Stromal cell of bone marrow (primary cell): ENCODE results near the gene EGFR.

ENCODE experiments used
- DNase-seq: peaks from one replicate; pipeline ENCODE4 v3.0.0-alpha.2; 2012; ENCODE audit warnings: low read depth

Gene EGFR

DNA sequence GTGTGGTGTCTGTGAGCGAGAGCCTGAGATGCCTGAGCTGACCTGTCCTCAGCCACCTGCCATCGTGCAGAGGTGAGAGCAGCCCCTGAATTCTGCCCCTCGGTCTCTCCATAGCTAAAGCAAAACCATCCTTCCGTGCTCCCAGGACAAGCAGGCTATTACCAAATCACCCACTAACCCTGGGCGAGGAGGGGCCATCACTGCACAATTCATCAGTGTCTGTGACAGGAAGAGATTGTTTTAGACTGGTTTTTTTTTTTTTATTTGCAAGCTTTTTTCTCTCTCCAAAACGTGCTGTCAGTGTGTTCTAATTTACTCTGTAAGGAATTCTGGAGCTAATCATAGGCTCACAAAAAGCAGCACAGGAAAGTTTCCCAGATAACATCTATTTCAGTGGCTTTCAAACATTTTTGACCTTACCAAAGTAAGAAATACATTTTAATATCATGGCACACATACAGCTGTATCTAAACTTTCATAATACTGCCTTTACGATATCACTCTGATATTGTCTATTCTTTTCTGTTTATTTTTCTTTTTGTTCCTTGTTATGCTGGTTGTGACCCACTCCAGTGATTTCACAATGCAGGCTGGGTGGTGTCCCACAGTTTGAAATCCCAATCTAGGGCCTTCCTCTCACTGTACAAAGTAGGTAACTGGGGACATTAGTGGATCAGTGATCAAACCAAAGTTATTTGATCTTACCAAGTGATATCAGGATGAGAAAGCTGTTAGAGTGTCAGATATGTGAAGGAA, 62.8 kb downstream of the EGFR start:
- no peak for DNase-seq

DNA sequence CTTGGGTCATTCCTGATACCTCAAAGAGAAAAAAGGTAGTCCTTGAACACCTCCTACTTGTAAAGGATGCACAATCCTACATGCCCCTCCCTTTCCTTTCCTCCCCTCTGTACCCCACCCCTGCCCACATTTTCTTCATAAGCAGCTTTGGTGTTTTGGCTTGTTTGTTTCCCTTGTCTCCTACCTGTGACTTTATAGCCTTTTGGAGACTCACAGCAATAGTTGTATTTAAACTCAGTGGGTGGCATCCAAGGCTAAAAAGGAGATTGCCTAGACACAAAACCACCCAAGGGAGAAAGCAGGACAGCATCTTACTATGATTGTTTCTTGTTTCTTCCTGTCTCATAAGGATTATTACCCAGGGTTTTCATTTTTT, 63.4 kb downstream of the EGFR start:
- DNase-seq = no peak

DNA sequence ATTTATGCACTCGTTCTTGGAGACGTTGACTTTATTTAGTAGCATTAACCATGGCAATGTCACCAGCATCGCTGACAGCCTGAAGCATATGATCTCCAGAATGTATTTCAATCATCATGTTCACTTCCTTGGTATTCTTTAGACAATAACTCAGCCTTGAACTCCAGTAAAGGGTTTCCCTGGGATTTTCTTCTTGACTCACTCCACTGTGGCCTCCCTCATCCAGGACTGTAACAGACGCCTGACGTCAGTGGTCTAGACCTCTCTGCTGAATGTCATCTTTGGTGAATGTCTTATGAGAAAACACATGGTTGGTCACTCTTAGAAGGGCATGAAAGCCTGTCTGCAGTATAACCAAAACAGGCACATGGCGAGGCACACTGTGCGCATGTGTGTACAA, 64.4 kb downstream of the EGFR start:
- DNase-seq = no peak

DNA sequence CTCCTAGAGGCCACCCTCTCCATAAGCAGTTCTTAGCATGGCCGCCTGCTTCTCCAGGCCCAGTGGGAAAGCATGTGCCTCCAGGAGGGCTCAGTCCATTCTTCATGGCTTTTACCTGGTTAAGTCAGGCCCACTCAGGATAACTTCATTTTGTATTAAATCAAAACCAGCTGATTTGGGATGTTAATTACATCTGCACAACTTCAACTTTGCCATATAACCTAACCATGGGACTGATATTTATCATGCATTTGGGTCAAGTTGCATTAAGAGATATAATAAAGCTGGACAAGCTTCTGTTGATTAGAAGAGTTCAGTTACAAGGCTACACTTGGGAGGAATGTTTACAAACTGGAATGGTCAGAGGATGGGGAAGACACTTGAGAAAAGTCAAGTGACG, 65.5 kb downstream of the EGFR start:
- no peak for DNase-seq

DNA sequence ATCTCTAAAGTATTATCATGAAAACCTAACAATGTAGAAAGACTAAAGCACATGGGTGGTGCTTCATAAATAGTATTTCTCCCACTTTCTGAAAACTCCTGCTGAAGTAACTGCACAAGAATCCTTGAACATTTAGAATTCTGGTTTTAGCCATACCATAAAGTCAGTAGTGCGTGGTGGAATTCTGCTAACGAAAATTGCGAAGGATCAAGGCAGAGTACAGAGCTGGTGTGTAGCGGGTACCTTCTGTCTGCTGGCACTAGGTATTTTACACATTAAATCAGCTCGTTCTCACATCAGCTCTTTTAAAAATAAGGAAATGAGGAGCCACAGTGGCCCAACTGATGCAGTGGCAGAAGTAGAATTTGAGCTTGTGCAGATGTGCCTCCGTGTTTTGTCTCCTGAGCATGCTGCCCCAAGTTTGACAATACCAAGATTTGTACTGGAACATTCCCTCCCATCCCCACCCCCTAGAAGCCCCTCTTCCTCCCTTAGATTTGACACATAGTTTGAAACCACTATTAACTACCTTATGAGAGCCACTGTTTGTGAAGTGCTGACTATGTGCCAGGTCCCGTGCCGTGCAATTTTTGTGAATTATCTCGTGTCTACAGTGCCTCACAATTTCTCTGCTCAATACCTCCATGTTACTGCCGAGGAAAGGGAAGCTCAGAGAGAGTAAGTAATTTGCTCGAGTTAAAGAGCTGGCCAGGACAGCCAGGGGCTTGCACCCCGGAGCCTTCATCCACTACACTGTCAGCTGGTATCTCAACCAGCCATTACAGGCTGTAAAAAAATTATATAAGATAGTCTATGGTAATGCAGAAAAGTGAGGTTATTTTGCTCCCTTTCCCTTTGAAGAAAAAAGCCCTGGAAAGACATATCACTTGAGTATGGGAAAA, 66.9 kb downstream of the EGFR start:
- no peak for DNase-seq

DNA sequence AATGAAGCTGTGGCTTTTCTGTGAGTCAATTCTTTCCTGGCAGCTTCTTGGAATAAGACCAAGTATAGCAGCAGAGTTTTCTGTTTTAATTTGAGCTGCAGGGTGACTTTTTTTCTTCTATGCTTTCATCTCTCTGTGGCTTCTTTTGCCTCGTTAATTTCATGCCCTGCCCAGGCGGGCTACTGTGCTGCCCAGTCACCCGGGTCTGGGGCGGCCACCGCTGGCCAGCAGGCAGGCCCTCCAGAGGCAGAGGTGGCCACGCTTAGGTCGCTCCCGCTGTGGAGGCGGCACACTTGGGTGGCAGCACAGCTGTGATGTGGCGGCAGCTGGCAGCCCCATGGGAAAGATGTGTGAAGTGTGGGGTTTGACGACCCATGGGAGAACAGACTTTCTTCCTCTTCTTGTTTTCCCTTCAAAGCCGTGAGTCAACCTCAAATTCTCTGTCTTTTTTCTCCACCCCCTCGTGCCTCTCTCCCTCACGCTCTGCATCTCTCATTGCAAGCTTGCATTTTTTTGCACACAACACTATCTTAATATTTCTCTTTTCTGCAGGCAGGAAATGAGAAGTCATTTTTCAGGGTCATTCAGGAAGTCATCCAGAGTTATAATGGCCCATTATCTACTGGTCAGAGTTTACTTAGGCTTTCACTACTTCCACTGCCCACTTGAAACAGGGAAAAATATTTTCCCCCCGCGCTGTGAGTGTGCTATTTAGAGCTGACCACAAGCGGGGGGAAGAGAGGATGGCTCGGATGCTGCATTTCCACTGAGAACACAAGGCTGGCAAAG, 67.8 kb downstream of the EGFR start:
- DNase-seq = peak; percentile 90

DNA sequence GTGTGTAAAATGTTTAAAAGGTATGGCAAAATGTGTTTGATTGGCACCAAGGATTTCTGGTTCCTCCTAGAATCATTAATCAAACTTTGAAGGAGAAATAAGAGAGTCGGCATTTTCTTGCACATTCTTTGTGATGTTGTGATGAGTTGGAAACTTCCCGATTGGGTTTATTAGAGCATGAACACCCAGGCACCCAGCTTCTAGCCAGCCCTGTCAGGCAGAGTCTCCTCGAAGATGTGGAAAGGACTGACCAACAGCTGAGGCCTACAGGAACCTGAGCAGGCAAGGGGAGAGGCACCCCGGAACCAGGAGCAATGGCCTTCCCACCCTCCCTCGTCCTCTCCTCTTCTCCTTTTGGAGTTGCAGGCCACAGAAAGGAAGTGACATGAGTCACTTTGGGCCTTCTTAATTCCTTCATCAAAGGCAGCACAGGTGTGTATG, 68.7 kb downstream of the EGFR start:
- DNase-seq = no peak

DNA sequence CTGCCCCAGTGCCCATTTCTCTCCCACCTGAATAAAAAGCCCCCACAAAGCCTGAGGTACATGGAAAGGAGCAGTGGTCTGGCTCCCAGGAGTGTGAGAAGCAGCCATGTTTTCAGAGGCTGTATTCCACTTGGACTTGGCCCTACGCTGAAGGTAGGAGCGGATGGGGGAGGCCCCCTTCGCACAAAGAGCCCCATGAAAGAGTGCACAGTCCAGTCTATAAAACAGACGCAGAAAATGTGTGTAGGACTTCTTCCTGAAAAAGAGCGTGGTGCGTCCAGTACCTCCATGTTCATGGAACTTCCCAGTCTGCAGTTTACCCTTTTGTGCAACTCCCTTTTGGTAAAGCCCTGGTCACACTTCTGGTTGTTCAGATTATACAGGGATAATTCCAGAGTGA, 69.3 kb downstream of the EGFR start:
- no peak for DNase-seq

DNA sequence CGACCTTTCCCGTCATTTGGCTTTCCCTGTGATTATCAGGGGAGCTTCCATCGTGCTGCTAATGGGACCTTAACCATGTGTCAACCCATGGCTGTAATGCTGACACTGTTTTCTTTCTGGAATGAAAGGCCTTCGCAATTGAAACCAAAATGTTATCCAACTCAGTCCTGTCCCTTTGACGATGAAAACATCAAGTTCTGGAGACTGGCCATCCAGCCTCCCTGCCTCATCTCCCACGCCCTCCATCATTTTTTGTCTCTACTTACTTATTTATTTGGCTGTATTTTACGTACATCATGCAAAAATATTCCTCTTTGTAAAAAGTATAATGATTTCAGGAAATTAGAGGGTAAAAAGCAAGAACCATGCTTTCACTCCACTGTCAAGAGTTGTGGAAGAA, 69.8 kb downstream of the EGFR start:
- DNase-seq = no peak

DNA sequence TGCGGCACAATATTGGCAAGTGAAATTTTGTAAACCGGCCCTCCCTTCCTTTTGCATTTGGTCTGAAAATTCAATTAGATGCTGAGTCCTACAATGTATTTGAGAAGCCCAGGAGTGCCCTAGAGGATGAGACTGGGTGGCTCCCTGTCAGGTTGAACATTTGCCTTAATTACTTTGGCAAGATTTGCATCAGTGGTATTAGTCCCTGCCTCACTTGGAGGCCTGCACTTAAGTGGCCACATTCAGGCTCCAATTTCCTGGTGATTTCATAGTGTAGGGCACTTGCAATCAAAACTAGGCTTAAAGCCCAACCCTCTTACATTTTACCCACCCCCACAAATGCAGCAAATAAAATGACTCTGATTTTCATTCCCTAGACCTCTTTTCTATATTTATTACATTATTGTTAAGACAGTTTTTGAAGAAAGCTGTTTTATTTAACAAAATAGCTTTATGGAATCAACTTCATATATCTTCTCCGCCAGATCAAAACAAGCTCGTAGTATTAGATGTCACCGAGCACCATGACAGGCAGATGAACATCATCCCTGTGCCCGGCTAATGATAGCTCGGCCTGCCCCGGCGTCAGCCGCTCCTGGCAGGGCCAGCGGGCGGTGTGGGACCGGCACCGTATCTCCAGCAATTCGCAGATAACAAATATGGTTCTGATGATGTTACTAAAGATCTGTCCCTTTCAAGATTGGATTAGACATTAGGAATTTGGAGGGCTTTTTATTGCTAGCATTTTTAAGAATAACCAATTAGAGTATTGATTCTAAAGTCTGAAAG, 73.6 kb downstream of the EGFR start:
- DNase-seq = no peak

DNA sequence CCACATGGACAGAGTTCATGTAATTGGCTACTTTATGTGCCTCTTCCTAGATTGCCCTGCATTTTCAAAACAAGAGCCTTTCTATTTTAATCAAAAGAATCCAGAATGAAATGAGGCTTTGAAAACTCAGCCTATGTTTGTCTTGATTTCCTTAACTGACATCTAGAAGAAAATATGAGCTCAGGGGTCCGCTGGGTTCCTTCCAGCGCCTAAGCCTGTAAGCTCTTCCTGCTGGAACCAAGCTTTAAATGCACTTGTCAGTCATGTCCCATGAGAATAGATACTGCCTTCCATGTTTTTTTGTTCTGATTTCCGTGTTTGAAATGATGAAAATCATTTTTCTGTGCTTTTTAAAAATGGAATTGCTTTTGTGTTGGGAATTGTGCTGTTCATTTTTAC, 74.2 kb downstream of the EGFR start:
- no peak for DNase-seq

DNA sequence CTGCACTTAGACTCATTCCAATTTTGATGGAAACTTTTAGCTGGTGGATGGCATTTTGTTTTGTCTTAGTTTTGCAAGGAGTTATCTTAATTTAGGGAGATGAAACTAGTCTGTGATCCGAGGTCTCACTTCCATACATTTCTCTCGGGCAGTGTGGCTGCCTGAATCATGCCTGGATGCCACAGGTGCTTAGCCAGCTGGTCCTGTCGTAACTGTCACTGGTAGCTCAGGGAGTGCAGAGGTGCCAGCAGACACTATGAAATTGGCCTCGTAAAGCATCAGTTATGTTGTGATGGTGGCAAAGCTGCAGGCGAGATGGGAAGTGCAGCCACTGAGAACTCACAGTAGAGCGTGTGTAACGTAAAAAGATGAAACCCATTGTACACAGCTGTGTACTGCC, 74.9 kb downstream of the EGFR start:
- no peak for DNase-seq

DNA sequence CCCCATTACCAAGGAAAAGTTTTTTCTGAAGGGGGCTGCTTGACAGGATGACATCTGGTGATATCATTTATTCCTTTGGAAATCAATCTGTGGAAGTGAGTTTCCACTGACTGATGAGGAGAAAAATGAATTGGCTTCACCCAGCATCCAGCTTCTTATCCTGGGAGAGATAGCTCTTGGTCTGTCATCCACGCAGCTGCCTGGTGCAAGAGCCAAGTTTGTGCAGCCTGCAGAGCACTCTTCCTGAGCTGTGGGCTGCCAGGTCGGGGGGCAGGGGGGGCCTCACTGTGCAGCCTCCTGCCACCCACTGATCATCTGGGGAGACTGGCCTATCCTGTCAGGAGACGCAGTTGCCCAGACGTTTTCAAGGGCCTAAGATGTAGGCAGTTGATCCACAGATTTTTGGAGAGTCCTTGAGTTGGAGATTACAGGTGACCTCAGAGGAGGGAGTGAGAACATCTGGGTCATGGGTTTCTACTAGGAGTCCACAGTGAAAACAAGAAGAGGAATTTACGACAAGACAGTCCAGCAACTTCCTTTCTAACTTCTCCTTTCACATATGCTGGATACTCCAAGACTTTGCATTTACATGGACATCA, 75.4 kb downstream of the EGFR start:
- DNase-seq = no peak

DNA sequence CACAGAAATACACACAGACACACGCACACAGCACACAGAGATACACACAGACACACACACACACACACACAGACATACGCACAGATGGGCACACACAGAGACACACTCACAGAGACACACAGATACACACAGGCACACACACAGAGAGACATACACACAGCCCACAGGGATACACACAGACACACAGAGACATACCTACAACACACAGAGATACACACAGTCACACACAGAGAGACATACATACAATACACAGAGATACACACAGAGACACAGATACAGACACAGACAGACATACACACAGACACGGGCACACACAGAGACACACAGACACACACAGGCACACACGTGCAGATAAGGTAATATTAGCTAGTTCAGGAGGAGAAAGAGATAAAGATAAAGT, 76.9 kb downstream of the EGFR start:
- DNase-seq = no peak

DNA sequence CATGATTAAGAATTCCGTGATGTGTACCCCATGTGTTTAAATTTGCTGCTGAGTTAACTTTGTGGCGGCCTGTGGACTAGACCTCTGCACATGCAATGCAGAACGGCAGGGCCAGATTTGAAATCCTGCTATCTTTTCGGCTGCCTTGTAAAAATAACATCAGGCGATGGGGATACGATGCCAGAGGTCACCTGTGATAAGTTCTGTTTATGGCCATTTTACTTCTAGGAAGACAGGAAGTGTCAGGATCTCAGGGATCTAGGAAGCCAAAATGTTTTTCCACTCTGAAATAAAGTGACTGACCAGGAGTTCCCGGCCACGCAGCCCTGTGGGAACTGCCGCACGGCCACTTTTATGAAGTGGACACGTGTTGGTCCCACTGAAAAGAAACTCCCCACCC, 77.5 kb downstream of the EGFR start:
- DNase-seq = no peak

DNA sequence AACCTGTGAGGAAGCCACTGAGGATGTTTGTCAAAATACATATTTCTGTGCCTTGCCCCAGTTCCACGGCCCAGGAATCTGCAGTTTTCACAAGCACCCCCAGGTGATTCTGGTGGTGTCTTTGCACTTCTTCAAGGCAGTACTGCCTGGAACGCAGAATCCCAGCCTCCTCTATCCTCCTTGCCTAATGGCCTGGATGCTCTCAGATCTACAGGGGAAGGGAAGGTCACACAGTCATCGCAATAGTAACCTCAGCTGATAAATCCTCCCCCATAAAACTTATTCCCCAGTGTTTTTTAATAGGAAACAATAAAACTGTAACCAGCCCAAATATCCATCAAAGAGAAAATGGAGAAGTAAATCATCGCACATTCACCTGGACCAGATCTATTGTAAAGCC, 78.3 kb downstream of the EGFR start:
- no peak for DNase-seq

DNA sequence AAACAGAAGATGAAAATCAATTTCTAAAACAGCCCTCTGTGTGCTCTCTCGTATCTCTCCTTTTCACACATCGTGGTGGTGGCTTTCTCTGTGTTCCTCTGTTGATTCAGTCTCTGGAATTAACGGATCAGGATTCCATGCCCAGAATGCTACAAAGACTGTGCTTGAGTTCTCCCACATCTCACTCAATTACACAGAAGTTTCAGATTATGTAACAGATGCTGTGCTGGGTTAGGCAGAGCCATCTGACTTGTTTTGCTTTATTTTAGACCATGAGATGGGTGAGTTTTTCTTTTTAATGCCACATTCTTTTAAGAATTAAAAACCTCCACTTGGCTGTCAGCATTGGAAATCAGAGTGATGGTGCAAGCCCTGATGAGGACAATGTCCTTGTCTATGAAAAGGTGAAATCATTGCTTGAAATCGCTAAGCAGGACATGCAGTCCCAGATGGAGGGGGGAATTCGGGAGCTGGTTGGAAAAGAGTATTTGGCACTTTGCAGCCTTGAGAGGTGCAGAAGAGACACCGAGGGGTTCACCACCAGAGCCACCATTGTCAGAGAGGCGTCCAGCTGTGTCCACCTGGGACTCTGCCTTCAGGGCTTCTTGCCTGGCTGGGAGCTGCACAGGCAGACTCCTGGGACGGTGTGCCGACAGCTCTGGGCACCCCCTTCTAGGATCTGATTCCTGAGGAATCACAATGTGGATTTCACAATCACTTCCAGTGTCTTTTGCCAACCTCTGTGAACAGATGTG, 80.4 kb downstream of the EGFR start:
- no peak for DNase-seq

DNA sequence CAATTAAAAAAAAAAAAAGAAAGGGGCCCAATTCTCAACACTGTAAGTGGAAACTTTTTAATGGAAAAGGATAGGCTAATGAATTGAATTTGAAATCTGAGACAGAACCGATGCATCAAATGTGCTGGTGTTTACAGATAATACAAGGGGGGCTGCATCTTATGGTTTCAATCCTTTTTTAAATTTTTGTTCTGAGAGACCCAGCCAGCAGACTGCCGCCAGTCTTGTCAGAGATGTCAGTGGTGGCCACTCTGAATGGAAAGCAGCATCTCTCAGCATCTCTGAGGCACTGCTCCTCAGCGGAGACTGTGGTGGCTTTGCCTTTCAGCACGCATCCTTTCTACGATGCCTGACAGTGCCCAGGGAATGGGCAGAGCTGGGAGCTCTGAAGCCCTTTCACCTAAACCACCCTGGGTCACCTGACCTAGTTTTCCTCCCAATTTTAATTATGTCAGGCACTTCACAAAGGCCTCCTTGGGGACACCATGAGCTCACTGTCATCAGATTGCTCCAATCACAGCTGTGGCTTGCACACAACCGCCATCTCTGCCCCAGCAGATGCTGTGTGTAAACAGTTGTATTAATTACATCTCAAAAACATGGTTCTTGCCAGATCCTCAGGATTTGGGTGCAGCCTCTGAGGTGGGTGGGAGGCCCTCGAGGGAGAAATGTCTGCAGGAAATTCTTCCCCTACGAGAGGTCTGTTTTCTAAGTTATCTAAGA, 81.2 kb downstream of the EGFR start:
- DNase-seq = no peak

DNA sequence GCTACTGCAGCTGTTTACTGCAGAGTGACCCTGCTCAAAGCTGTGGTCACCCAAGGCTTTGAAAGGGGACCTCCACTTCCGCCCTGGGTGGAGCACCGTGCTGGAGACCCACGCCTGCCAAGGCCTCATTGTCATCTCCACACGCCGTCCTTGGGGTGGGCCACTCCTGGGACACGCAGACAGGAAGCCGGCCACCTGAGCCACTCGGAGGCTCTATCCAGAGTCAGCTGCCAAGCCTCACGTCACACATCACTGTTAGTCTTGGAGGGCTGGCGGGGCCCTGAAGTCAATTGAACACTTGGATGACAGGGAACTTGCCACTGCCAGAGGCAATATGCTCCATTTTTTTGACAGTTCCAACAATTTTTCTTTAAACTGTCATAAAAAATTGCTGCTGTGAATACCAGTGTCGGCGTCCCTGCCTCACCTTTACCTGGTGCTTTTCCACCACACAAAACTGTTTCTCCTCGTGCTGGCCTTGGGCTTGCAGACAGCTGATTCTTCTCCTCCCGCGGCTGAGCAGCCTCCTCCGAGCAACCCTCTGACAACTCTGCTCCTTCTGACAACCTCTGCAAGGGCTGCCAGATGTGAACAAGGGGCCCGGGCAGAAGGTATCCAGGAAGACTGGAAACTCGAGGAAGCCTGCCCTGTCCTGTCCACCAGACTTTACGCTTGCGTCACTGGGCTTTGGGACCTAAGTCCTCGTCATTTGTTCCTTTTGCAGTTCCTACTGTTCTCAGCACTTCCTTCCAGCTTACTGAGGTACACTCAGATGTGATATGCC, 81.9 kb downstream of the EGFR start:
- DNase-seq = no peak
